Measurements from ENCODE around the gene CDC14A. TPM values are rescaled to one million over a fixed set of nuclear protein-coding genes. Genes with fewer than 3 reads are reported as not detected.

The CDC14A gene
- total RNA-seq, 4 donors from 2014 or later = 12.1 to 20.6 (median 16.8) TPM

DNA sequence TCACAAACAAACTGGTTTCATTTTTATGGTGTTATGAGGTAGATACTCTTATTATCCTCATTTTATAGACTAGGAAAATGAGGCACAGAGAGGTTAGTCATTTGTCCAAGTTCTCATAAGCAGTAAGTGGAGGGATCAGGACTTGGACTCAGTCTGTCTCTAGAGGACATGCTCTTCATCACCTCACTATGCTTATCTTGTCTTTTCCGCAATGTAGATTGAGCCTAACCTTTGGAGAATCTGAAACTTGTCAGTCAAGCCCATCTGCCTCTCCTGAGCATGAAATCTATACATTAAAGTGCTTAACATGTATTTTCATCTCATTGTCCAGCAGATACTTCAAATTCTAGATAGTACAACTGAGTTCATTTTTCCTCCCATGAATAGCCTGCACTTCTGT, 11.8 kb upstream of the CDC14A start:
- TF ChIP-seq, protein P1, sequence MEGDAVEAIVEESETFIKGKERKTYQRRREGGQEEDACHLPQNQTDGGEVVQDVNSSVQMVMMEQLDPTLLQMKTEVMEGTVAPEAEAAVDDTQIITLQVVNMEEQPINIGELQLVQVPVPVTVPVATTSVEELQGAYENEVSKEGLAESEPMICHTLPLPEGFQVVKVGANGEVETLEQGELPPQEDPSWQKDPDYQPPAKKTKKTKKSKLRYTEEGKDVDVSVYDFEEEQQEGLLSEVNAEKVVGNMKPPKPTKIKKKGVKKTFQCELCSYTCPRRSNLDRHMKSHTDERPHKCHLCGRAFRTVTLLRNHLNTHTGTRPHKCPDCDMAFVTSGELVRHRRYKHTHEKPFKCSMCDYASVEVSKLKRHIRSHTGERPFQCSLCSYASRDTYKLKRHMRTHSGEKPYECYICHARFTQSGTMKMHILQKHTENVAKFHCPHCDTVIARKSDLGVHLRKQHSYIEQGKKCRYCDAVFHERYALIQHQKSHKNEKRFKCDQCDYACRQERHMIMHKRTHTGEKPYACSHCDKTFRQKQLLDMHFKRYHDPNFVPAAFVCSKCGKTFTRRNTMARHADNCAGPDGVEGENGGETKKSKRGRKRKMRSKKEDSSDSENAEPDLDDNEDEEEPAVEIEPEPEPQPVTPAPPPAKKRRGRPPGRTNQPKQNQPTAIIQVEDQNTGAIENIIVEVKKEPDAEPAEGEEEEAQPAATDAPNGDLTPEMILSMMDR (IDR thresholded peaks at IDR 0.05; ENCODE audit: low read depth) = no peak

DNA sequence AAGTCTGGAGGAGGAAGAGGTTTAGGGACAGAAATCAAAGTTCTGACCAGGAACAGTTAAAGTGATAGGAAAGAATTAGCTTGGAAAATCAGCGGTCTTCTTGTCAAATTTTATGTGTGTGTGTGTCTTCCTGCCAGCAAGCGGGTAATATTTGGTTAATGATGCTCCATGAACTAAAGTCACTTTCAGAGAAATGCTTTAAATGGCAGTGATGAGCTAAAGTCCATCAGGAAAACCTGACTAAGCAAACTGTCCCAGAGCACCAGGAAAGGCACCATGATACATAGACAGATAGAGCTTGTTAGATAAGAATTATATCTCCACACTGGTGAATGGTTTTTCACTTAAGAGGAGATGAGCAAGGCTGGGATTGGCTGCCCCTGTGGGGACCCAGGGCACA, 10.0 kb upstream of the CDC14A start:
- TF ChIP-seq, protein P1 (IDR thresholded peaks at IDR 0.05; ENCODE audit: low read depth) = no peak

DNA sequence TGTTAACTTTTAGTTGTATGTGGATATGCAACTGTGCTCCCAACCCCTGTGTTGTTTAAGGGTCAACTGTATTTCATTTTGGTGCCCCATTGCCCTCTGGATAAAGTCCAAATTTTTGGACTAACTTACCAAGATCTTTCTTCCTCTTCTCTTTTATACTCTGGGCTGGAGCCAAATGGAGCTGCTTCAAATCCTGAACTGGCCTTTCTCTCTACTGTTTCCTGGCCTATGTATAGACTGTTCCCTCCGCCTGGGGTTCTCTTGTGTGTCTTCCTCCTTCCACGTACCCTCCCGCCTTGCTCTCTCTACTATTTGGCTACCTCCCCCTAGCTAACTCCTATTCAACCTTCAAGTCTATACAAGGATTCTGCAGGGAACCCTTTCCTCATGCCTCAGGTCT, 8.4 kb upstream of the CDC14A start:
- TF ChIP-seq, protein P1 (IDR thresholded peaks at IDR 0.05; ENCODE audit: low read depth) = no peak

DNA sequence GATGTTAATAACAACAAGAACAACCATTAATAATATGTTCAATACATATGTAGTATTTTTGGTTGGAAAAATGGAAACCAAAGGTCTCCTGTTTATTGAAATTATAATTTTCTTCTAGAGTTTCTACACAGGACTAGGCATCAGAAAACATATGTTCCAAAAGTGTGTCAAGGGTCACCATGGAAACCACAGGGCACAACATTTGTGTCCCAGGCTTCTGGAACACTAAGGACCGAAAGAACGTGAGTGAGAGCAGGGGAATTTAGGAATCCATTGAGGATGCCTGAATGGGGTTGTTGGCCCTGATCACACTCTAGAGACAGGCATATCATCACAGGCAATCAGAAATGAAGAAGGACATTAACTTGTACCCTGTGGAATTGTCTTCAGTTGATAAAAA, 7.5 kb upstream of the CDC14A start:
- TF ChIP-seq, protein P1 (IDR thresholded peaks at IDR 0.05; ENCODE audit: low read depth) = no peak

DNA sequence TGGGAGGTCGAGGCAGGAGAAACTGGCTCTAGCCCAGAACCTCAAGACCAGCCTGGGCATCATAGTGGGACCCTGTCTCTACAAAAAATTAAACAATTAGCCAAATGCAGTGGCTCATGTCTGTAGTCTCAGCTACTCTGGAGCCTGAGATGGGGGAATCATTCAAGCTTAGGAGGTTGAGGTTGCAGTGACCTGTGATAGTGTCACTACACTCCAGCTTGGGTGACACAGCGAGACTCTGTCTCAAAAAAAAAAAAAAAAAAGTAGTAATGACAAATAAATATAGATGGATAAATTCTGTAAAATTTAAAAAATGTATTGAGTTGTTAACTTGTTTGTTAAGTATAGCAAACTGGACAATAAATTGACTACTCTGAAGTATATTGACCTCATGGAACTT, 5.9 kb upstream of the CDC14A start:
- TF ChIP-seq, protein P1 (IDR thresholded peaks at IDR 0.05; ENCODE audit: low read depth) = no peak

DNA sequence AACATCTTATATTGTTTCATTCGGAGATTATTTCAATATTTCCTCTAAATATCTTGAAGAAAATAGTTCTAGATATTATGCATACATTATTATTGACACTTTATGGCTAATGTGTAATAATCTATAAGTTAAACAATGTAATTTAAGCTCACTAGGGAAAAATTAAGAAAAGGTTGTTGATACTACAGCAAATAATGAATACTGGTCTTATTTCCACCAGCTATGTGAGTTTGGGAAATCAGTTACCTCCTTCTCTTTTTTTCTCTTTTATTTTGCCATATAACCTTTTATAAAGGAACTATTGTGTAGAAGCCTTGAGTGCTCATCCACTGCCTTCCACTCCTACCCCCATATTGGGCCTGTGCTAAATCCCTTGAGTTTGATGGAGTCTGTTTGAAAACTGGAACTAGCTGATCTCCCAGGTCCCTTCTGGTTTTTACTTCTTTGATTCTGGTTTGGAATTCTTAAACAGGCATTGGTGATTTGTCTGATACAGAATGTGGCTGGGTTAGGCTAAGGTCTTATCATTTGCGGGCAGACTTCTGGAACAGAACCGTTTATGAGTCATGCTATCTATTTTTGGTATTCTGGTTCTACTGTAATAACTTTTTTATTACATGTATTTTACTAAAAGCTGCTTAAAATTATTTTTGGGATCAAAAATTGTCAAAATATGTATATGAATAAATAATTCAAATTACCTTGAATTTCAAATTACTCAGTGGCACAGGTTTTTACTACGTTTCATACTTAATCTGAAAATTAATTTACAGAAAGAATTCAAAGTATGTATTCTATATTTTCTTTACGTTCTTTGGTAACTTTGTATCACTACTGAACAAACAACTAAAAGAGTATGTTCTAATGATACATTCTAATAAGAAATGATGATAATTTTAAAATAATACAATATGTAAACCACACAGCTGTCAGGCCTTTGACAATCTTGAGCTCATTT, 5.0 kb upstream of the CDC14A start:
- TF ChIP-seq, protein P1 (IDR thresholded peaks at IDR 0.05; ENCODE audit: low read depth) = no peak

DNA sequence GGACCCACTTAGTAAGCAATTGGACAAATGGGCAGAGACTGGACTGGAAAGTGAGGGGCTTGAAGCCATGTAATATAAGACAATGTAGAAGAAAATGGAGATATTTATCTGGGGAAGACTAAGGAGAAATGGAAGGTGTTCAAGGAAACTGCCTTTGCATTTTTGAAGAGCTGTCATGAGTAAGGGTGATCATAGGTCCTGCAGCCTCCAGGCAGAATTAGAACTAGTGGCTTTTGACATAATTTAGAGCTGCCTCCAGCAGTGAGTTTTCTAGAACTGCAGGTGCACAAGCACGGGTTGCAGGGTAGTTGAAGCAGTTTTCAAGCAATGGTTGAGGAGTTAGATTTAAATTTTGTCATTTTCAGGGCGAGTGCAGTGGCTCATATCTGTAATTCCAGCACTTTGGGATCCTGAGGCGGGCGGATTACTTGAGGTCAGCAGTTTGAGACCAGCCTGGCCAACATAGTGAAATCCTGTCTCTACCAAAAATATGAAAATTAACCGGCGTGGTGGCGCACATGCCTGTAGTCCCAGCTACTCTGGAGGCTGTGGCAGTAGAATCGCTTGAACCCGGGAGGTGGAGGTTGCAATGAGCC, 3.7 kb upstream of the CDC14A start:
- TF ChIP-seq, protein P1 (IDR thresholded peaks at IDR 0.05; ENCODE audit: low read depth) = no peak
